Right forelimb (tissue), 1 donor: ENCODE data around the gene GBP3.
"Not testable (repeated sequence)": the region's sequence is repeated elsewhere in the genome, so short reads cannot be mapped to it uniquely, and the experiment has no call there.

ENCODE experiments used
- DNase-seq: peaks from one replicate; pipeline ENCODE4 v3.0.0-alpha.2; 2018

Gene GBP3

GRCh38 chr1:88974616-88975172 is 48.0 kb downstream of the GBP3 start:
- DNase-seq = not testable (repeated sequence)

- DNase-seq = no peak
Measured at GRCh38 chr1:88973520-88974137, 49.0 kb downstream of the GBP3 start.

DNA sequence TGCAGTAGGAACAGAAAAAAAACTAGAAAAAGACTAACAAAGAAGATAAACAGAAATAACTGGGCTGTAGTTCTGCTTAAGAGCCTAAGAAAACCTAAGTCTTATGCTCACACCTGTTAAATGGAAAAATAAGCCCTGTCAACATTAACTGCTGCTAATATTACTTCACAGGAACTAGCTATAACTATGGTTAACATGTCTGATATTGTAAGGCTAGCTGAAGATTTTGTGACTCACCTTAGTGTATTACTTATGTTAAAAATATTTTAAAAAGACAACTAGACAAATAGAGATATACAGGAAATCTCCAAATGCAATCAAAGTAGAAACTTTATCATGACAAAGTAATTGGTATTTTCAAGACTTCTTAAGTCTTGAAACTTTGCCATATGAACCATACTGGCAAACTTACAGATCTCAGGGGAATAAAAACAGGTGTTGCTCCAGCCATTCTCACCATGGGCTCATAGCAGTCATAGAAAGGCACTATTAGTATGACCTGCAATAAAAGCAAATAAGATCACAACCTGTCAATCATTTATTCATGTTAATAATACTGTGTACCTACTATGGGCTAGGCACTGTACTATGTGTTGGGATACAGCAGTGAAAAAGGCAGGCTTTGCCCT is 60.9 kb downstream of the GBP3 start:
- no peak for DNase-seq

GRCh38 chr1:88961081-88961480 is 61.6 kb downstream of the GBP3 start:
- no peak for DNase-seq
